ENCODE data around the gene DNAJC24.

The DNAJC24 gene

DNA sequence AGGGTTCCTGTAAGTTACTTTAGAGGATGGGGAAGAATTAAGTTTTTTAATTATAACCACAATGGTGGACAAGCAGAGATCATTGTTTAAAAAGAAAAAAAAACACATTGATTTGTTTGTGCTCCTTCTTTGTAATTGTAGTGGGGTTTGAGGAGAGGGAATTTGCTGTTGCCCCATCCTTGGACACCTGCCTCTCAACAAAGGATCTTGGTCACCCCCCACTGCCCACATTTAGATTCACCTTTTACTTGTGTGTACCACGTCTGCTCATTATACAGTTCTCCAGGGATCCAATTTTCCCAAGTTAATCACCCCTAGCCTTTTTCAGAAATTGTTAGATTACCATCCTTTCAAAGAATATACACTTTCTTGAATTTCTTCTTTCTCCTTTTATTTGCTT is 53.0 kb downstream of the DNAJC24 start:
- no peak for DNase-seq
- Mint-ChIP-seq H3K36me3 (ENCODE audit: insufficient read depth) (peaks cover 8% of the 10 kb centered on the region), H3K9me3 (no peaks in the 10 kb centered on the region), H3K27me3 (no peaks in the 10 kb centered on the region), H3K4me3 (no peak overlapping the region), H3K27ac (no peak overlapping the region), H3K4me1 (ENCODE audit: low read depth in 2 of 2) (no peaks in the 10 kb centered on the region)
- no peak for ATAC-seq (replicated peaks)

DNA sequence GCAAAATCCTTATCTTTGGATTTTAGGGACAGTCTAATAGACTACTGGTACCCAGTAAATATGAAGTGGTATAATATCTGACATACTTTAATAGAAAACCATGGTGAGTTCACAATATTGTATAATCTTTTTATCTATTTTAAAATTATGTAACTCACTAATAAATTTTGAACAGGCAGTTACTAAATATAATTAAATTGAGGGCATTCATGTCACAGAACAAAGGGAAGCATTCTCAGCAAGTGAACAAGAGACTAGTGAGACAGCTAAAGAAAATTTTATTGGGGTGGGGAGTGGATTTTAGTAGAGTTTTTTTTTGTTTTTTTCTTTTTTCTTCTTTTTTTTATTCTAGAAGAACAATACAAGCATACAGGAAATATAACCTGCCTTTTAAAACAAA is 55.0 kb downstream of the DNAJC24 start:
- Mint-ChIP-seq H3K36me3 (ENCODE audit: insufficient read depth) (peaks cover 8% of the 10 kb centered on the region), H3K4me1 (ENCODE audit: low read depth in 2 of 2) (peaks cover 0 to 3% of the 10 kb centered on the region in 2 donors)

DNA sequence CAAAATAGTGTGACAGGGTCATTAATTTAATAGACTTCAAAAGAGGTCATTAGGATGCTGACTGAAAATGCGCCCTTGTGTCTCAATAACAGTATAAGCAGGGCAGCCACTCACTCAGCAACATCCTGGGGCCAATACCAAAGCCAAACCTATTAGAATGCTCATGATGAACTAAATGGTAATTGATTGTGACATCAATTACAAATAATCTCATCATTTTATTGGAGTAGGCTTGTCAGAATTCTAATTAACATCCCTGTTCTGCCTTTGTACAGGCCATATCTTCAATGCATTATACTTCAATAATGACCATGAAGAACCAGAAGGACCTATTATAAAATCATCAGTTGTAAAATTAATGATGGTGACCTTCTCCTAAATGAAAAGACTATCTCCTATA is 64.2 kb downstream of the DNAJC24 start:
- H3K36me3 Mint-ChIP-seq (ENCODE audit: insufficient read depth), result no peaks in the 10 kb centered on the region
- H3K27me3 Mint-ChIP-seq, result no peaks in the 10 kb centered on the region

More for the DNA sequence above, 55.0 kb downstream of the DNAJC24 start:
- Mint-ChIP-seq H3K27me3 (no peaks in the 10 kb centered on the region), H3K4me3 (no peak overlapping the region), H3K27ac (no peak overlapping the region), H3K9me3 (no peaks in the 10 kb centered on the region)
- ATAC-seq (replicated peaks), result no peak
- DNase-seq, result no peak

DNA sequence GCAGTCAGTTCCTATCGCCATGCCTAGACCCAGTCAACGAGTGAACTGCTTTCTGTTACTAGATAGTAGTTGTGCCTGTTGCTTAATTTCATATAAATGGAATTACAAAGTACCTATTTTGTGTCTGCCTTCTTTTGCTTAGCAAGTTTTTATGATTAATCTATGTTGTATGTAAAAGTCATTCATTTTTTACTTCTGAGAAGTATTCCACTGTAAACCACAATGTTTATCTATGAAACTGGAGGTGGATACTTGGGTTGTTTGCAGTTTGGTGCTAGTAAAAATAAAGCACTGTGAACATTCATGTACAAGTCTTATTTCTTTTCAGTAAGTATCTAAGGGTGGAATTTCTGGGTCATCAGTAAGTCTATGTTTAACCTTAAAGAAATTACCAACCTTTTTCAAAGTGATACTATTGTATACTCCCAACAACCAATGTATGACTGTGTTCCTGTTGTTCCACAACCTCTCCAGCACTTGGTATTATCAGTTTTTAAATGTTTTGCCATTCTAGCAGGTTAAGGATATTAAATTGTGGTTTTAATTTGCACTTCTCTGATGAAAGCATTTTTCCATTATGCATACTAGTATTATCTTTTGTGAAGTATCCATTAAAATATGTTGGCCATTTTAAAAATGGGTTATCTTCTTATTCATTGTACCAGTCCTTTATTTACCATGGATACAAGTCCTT is 68.2 kb downstream of the DNAJC24 start:
- ATAC-seq (replicated peaks) (no peak), DNase-seq (no peak)
- H3K4me1 Mint-ChIP-seq (ENCODE audit: low read depth in 2 of 2), result no peaks in the 10 kb centered on the region
- no peaks in the 10 kb centered on the region for H3K9me3 Mint-ChIP-seq
- no peaks in the 10 kb centered on the region for H3K36me3 Mint-ChIP-seq (ENCODE audit: insufficient read depth)
- no peak overlapping the region for H3K27ac Mint-ChIP-seq
- no peaks in the 10 kb centered on the region for H3K27me3 Mint-ChIP-seq
- H3K4me3 Mint-ChIP-seq, result no peak overlapping the region

More for the DNA sequence above, 64.2 kb downstream of the DNAJC24 start:
- H3K27ac Mint-ChIP-seq, result no peak overlapping the region
- H3K4me1 Mint-ChIP-seq (ENCODE audit: low read depth in 2 of 2), result no peaks in the 10 kb centered on the region
- H3K9me3 Mint-ChIP-seq, result no peaks in the 10 kb centered on the region
- DNase-seq (no peak), ATAC-seq (replicated peaks) (no peak)
- no peak overlapping the region for H3K4me3 Mint-ChIP-seq

DNA sequence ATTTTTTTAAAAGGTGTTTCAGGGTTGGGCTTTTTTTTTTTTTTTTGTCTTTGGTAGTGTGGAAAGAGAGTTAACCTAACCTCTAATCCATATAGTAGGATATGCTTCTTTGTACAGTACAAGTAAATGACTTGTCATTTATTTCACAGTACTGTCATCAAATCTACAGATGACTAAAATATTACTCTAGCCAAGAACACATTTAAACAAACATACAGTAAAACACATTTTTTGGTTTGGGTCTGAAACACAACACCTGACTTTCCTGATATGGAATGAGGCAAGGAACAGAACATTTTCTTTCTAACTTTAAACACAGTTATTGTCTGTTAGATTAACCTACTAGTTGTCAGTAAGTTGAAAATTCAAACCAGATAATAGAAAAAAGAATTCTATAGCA is 71.6 kb downstream of the DNAJC24 start:
- no peaks in the 10 kb centered on the region for H3K27me3 Mint-ChIP-seq
- no peaks in the 10 kb centered on the region for H3K9me3 Mint-ChIP-seq
- DNase-seq (no peak), ATAC-seq (replicated peaks) (no peak)
- no peaks in the 10 kb centered on the region for H3K36me3 Mint-ChIP-seq (ENCODE audit: insufficient read depth)
- H3K4me3 Mint-ChIP-seq, result no peak overlapping the region
- H3K27ac Mint-ChIP-seq, result no peak overlapping the region
- H3K4me1 Mint-ChIP-seq (ENCODE audit: low read depth in 2 of 2), result peaks cover 0 to 8% of the 10 kb centered on the region in 2 donors

DNA sequence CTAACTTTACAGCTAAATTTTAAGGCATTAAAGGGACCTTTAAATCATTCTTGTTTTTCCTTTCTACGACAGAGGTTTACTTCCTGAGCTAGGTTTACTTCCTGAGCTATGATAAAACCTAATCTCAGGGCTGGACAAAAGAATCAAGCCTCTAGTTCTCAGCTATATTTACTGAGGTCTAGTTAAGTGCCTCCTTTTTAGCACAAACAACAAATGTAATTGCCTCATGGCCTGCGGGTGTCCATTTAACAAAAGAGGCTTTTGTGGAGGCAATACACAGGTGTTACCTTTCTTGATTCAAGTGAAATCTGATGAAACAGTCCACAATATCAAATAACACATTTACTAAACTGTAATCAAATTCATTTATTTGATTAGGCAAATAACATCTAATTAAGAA is 72.4 kb downstream of the DNAJC24 start:
- Mint-ChIP-seq H3K9me3 (no peaks in the 10 kb centered on the region), H3K27me3 (no peaks in the 10 kb centered on the region)

DNA sequence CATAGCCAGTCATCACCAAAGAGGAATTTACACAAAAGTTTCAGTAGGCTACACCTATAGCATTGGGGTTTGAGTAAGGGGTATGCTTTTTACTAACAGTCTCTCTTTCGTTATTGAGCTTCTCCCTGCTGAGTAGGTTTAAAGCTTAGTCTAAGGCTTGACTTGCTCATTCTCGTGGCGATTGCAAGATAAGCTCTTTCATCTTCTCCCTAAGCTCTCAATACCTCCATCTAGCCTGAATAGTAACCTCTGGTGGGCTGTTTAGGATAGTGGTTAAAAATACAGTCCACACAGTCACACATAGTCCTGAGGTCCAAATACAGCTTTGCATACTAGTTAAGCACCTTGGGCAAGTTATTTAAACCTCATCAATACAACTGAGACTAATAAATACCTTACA is 74.1 kb downstream of the DNAJC24 start:
- DNase-seq, result no peak
- Mint-ChIP-seq H3K4me3 (no peak overlapping the region), H3K27me3 (no peaks in the 10 kb centered on the region), H3K36me3 (ENCODE audit: insufficient read depth) (peaks cover 3% of the 10 kb centered on the region), H3K27ac (no peak overlapping the region), H3K4me1 (ENCODE audit: low read depth in 2 of 2) (peaks cover 2 to 8% of the 10 kb centered on the region in 2 donors), H3K9me3 (no peaks in the 10 kb centered on the region)
- ATAC-seq (replicated peaks), result no peak

More for the DNA sequence above, 72.4 kb downstream of the DNAJC24 start:
- Mint-ChIP-seq H3K27ac (no peak overlapping the region), H3K4me3 (no peak overlapping the region), H3K4me1 (ENCODE audit: low read depth in 2 of 2) (peaks cover 2 to 8% of the 10 kb centered on the region in 2 donors), H3K36me3 (ENCODE audit: insufficient read depth) (no peaks in the 10 kb centered on the region)
- no peak for DNase-seq
- no peak for ATAC-seq (replicated peaks)

DNA sequence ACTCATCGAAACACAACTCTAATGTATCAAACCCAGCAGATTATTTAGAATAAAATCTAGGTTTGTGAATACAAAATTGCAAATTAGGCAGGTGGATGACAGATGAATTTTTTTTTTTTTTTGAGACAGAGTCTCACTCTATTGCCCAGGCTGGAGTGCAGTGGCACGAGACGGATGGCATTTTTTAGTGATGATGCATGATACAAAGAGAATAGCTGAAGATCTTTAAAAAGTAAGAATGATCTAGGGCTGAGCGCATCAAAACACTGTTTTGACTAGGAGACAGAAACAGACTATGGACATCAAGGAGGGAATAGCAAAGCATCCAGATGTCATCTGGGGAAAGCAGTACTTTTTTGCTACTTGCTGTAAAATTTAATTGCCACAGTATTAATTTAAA is 76.0 kb downstream of the DNAJC24 start:
- Mint-ChIP-seq H3K36me3 (ENCODE audit: insufficient read depth) (peaks cover 3% of the 10 kb centered on the region), H3K27ac (no peak overlapping the region), H3K4me3 (no peak overlapping the region), H3K27me3 (no peaks in the 10 kb centered on the region), H3K4me1 (ENCODE audit: low read depth in 2 of 2) (peaks cover 5 to 11% of the 10 kb centered on the region in 2 donors), H3K9me3 (no peaks in the 10 kb centered on the region)
- no peak for ATAC-seq (replicated peaks)
- no peak for DNase-seq

DNA sequence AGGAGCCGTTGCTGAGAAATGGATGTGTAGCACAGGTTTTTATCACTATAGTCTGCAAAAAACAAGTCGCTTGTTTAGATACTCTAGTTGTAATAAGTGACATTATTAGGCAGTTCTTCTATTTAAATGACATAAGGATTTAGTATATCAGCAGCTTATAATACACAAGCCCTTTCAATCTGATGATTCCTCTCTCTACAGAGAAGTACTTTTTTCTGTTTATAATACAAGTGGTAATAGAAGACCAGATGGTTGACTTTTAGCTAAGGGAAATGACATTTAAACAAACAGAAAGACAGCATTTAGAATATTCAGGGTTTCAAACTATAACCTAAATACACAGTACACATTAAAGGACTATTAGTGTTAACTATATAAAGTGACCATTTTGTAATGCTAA is 79.4 kb downstream of the DNAJC24 start:
- DNase-seq, result no peak
- Mint-ChIP-seq H3K27ac (no peak overlapping the region), H3K4me1 (ENCODE audit: low read depth in 2 of 2) (peaks cover 7 to 16% of the 10 kb centered on the region in 2 donors), H3K4me3 (no peak overlapping the region), H3K36me3 (ENCODE audit: insufficient read depth) (peaks cover 6% of the 10 kb centered on the region), H3K27me3 (no peaks in the 10 kb centered on the region), H3K9me3 (no peaks in the 10 kb centered on the region)
- no peak for ATAC-seq (replicated peaks)

DNA sequence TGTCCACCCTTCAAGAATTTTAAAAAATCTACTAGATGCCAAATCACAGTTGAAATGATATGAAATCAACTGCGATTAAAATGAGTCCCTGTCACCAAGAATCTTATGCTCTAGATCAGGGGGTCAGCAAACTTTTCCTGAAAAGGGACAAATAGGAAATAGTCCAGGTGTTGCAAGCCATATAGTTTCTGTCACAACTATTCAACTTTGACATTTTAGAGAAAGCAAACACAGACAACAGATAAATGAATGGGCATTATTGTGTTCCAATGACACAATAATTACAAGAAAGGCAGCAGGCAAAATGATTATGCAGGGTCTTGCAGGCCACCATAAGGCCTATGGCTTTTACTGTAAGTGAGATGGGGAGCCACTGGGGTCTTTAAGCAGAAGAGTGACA is 81.2 kb downstream of the DNAJC24 start:
- peaks cover 11% of the 10 kb centered on the region for H3K36me3 Mint-ChIP-seq (ENCODE audit: insufficient read depth)
- H3K4me1 Mint-ChIP-seq (ENCODE audit: low read depth in 2 of 2), result peaks cover 9 to 12% of the 10 kb centered on the region in 2 donors
- no peaks in the 10 kb centered on the region for H3K27me3 Mint-ChIP-seq
- no peak overlapping the region for H3K27ac Mint-ChIP-seq
- H3K9me3 Mint-ChIP-seq, result no peaks in the 10 kb centered on the region
- DNase-seq (no peak), ATAC-seq (replicated peaks) (no peak)
- no peak overlapping the region for H3K4me3 Mint-ChIP-seq

DNA sequence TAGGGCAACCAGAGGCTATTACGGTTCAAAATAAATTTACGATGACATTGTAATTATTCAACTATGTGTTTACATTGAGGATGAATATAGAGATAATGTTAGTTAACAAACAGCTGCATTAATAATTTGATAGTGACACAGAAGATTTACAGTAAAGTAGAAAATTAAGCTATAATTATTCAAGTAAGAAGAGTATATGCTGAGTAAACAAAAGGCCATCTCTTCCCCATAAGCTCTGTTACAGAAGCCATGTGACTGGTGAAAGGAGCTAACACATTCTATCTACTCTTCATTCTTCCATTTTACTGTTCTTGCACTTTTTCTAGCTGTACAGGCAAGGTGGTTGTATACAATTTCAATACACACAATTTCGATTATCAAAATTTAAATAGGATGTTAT is 85.5 kb downstream of the DNAJC24 start:
- ATAC-seq (replicated peaks) (no peak), DNase-seq (no peak)
- no peak overlapping the region for H3K27ac Mint-ChIP-seq
- no peak overlapping the region for H3K4me3 Mint-ChIP-seq
- peaks cover 14% of the 10 kb centered on the region for H3K36me3 Mint-ChIP-seq (ENCODE audit: insufficient read depth)
- no peaks in the 10 kb centered on the region for H3K27me3 Mint-ChIP-seq
- H3K9me3 Mint-ChIP-seq, result no peaks in the 10 kb centered on the region
- peaks cover 7 to 8% of the 10 kb centered on the region in 2 donors for H3K4me1 Mint-ChIP-seq (ENCODE audit: low read depth in 2 of 2)

DNA sequence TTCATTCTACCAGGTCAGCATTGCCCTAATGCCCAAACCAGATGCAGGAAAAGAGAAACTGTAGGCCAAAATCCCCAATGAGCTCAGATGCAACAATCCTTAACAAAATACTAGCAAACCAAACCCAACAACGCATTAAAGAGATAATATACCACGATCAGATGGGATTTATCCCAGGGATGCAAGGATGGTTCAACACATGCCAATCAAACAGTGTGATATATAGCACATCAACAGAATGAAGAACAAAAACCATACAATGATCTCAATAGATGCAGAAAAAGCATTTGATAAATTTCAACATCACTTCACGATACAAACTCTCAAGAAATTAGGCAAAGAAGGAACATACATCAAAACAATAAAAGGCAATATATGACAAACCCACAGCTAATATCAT is 94.8 kb downstream of the DNAJC24 start:
- no peak overlapping the region for H3K4me3 Mint-ChIP-seq
- peaks cover 11% of the 10 kb centered on the region for H3K36me3 Mint-ChIP-seq (ENCODE audit: insufficient read depth)
- no peak overlapping the region for H3K27ac Mint-ChIP-seq
- H3K4me1 Mint-ChIP-seq (ENCODE audit: low read depth in 2 of 2), result peaks cover 6 to 16% of the 10 kb centered on the region in 2 donors
- no peaks in the 10 kb centered on the region for H3K9me3 Mint-ChIP-seq
- H3K27me3 Mint-ChIP-seq, result no peaks in the 10 kb centered on the region
- ATAC-seq (replicated peaks), result no peak
- no peak for DNase-seq

DNA sequence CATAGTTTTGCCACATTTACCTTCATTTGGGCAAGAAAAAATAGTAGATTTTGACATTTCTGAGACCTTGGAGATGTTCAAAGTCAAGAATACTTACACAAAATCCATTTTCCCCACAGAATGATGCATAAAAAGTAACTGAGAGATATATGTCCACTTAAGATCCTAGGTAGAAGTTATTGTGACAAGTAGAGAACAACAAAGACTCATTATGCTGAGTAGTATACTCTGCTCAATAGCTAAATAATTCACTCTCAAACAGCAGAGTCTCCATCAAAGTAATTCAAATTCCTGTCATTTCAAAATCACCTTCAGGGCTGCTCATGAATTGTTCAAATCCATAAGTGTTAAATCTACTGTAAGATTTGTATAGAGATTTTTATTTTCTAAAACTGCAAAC is 104.4 kb downstream of the DNAJC24 start:
- Mint-ChIP-seq H3K27me3 (no peaks in the 10 kb centered on the region), H3K9me3 (no peaks in the 10 kb centered on the region), H3K4me1 (ENCODE audit: low read depth in 2 of 2) (peaks cover 7 to 8% of the 10 kb centered on the region in 2 donors), H3K4me3 (no peak overlapping the region), H3K36me3 (ENCODE audit: insufficient read depth) (no peaks in the 10 kb centered on the region), H3K27ac (no peak overlapping the region)
- ATAC-seq (replicated peaks) (no peak), DNase-seq (no peak)

DNA sequence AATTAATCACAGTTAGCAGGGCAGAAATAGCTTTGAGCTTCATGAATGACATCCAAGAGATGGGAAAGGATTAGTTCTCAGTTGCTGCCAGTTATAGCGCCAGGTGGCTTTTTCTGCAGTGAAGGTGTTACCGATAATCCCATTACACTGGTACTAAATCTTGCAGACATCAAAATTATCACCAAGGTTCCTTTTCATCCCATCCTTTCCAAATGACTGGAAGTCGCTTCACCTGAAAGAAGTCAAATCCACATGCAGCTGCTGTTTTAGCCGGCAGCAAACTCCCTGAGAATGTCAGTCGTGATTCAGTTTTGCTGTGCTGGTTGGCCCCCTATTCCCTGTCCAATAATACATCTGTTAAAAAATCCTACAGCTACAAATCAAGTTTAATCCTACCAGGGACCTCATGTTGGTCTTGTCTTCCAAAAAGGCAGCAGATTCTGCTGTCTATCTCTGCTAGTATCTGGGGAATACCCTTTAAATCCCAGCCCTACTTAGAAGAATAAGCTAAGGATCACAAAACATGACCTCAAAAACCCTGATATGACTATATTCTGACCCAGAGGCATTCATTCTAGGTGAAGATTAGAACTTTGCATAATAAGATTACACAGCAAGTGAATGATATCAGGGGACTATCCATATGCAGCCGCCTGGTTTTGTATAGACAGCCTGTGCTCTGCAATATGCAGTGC is 108.0 kb downstream of the DNAJC24 start:
- ATAC-seq (replicated peaks) (no peak), DNase-seq (no peak)
- H3K4me3 Mint-ChIP-seq, result no peak overlapping the region
- no peak overlapping the region for H3K27ac Mint-ChIP-seq
- H3K9me3 Mint-ChIP-seq, result no peaks in the 10 kb centered on the region
- no peaks in the 10 kb centered on the region for H3K36me3 Mint-ChIP-seq (ENCODE audit: insufficient read depth)
- H3K27me3 Mint-ChIP-seq, result no peaks in the 10 kb centered on the region
- peaks cover 2 to 8% of the 10 kb centered on the region in 2 donors for H3K4me1 Mint-ChIP-seq (ENCODE audit: low read depth in 2 of 2)

All from effector memory CD8-positive, alpha-beta T cell (primary cell).